NB4 (cell line): ENCODE results near the gene TFPT.

Source experiments
- CTCF ChIP-seq: IDR thresholded peaks from one replicate; pipeline ENCODE4 v1.5.1; 2012; ENCODE audit warnings: low read depth, low read length
- MAX ChIP-seq: IDR thresholded peaks from 2 replicates; pipeline ENCODE4 v1.6.1; 2011; ENCODE audit warnings: low read depth, low read length
- MYC ChIP-seq: IDR thresholded peaks from 2 replicates; pipeline ENCODE4 v1.6.1; 2011; ENCODE audit warnings: low read depth, low read length

- no peak for TF ChIP-seq CTCF
- no peak for TF ChIP-seq MAX
- no peak for TF ChIP-seq MYC
Measured at GRCh38 chr19:54152267-54152666, 36.8 kb upstream of the TFPT start.
